GM12878 (cell line): ENCODE measurements around the gene FOXD2. TPM values are rescaled to one million over a fixed set of nuclear protein-coding genes. Genes with fewer than 3 reads are reported as not detected.

Experiments used
- ATAC-seq: fragments of 200-7000 bp; cut with Tn5 transposase; 3 replicates; pipeline ENCODE4 v1.9.1; 2020; ENCODE audit warnings: mild to moderate bottlenecking, moderate library complexity
- BruUV-seq: library from RNA; stranded (reverse); fragments of 400-500 nt; replicated peaks from 2 replicates; lab custom pipeline; 2021; lab: Mats Ljungman, UMichigan
- CTCF ChIA-PET: fragments of 300-600 bp; sonication (Branson Sonifier 250); formaldehyde crosslinking; extraction: SDS; loops from one replicate; lab custom pipeline; 2021; ENCODE audit warnings: inconsistent platforms; lab: Yijun Ruan, JAX
- POLR2A ChIA-PET: fragments of 350-600 bp; formaldehyde crosslinking; extraction: SDS; loops from one replicate; lab custom pipeline; 2021; ENCODE audit warnings: inconsistent platforms; lab: Charles Lee
- RAD21 ChIA-PET: fragments of 300-600 bp; sonication (Branson Sonifier 250); formaldehyde crosslinking; loops from one replicate; lab custom pipeline; 2023; ENCODE audit warnings: antibody characterized with exemption; ENCODE audit not compliant: unreplicated experiment; lab: Charles Lee
- SMC1A ChIA-PET: fragments of 300-600 bp; sonication (Branson Sonifier 250); formaldehyde crosslinking; loops from one replicate; lab custom pipeline; 2023; ENCODE audit not compliant: unreplicated experiment, uncharacterized antibody; lab: Charles Lee
- DNase-seq: peaks from one replicate; pipeline ENCODE4 v3.0.0-alpha.2; 2011; ENCODE audit warnings: low read depth, low spot score
- FAIRE-seq: peaks from 3 replicates; lab custom pipeline; 2011; peaks lifted over from hg19 to GRCh38; lab: Jason Lieb, UNC
- H2AFZ ChIP-seq: 2 replicates; pipeline ENCODE4 v1.6.0; 2011; ENCODE audit warnings: low read depth, low read length, control low read depth; ENCODE audit not compliant: control insufficient read depth
- H3K27ac ChIP-seq: 2 replicates; pipeline ENCODE4 v1.5.1; 2011; ENCODE audit warnings: control low read depth; ENCODE audit not compliant: control insufficient read depth, insufficient read depth
- H3K27me3 ChIP-seq, 2 experiments: replicated peaks in 1 of 2; 2 replicates each; pipeline versions ENCODE4 v1.6.0 to v1.6.1; 2011; ENCODE audit warnings: low read length in 1 of 2; ENCODE audit not compliant: control insufficient read depth in 2 of 2, insufficient read depth in 2 of 2
- H3K36me3 ChIP-seq, 2 experiments: 2 replicates each; pipeline ENCODE4 v1.5.1; 2011; ENCODE audit warnings: low read length in 1 of 2; ENCODE audit not compliant: control insufficient read depth in 2 of 2, insufficient read depth in 2 of 2
- H3K4me1 ChIP-seq: 2 replicates; pipeline ENCODE4 v1.6.1; 2011; ENCODE audit warnings: mild to moderate bottlenecking, low read length, moderate library complexity, mixed read lengths; ENCODE audit not compliant: control insufficient read depth, insufficient read depth
- H3K4me2 ChIP-seq: 2 replicates; pipeline ENCODE4 v1.6.0; 2011; ENCODE audit warnings: control low read depth; ENCODE audit not compliant: control insufficient read depth, insufficient read depth
- H3K4me3 ChIP-seq: fragments of 200-600 bp; sonication (generic); 2 replicates; pipeline ENCODE4 v1.5.1; 2016
- H3K79me2 ChIP-seq: 2 replicates; pipeline ENCODE4 v1.6.0; 2011; ENCODE audit warnings: low read length; ENCODE audit not compliant: control insufficient read depth, insufficient read depth
- H3K9ac ChIP-seq: 2 replicates; pipeline ENCODE4 v1.8.0; 2011; ENCODE audit warnings: low read length, control low read depth, mixed read lengths; ENCODE audit not compliant: control insufficient read depth, insufficient read depth
- H3K9me3 ChIP-seq: replicated peaks from 3 replicates; pipeline ENCODE4 v1.5.1; 2011; ENCODE audit warnings: mild to moderate bottlenecking, low read length; ENCODE audit not compliant: control insufficient read depth, insufficient read depth
- H4K20me1 ChIP-seq: 2 replicates; pipeline ENCODE4 v1.6.0; 2011; ENCODE audit not compliant: control insufficient read depth, insufficient read depth
- BACH1 ChIP-seq: fragments of 450-650 bp; IDR thresholded peaks from 2 replicates; pipeline ENCODE4 v1.6.1; 2017; ENCODE audit warnings: mild to moderate bottlenecking, borderline replicate concordance
- CHD1 ChIP-seq: IDR thresholded peaks from 2 replicates; pipeline ENCODE4 v1.6.1; 2012; ENCODE audit warnings: low read depth, low read length, improper control_type of control experiment
- CREB1 ChIP-seq: IDR thresholded peaks from 2 replicates; pipeline ENCODE4 v1.6.1; 2012; ENCODE audit warnings: low read depth, mild to moderate bottlenecking, inconsistent platforms
- FOS ChIP-seq: IDR thresholded peaks from 3 replicates; pipeline ENCODE4 v1.6.1; 2011; ENCODE audit warnings: borderline replicate concordance; ENCODE audit not compliant: insufficient read length; ENCODE audit errors: extremely low read depth
- MTA2 ChIP-seq: fragments of 450-650 bp; IDR thresholded peaks from 2 replicates; pipeline ENCODE4 v1.6.1; 2016; ENCODE audit warnings: low read depth, mild to moderate bottlenecking, moderate library complexity
- PAX5 ChIP-seq: IDR thresholded peaks from 2 replicates; pipeline ENCODE4 v1.6.1; 2011; ENCODE audit warnings: low read depth, low read length, borderline replicate concordance
- POLR2AphosphoS5 ChIP-seq: IDR thresholded peaks from 2 replicates; pipeline ENCODE4 v1.6.1; 2011; ENCODE audit warnings: mild to moderate bottlenecking, low read length, inconsistent platforms
- RAD21 ChIP-seq: IDR thresholded peaks from 2 replicates; pipeline ENCODE4 v1.6.1; 2011; ENCODE audit warnings: mild to moderate bottlenecking, low read depth, low read length, moderate library complexity; ENCODE audit not compliant: insufficient read depth
- RBBP5 ChIP-seq: fragments of 200-600 bp; sonication (generic); conservative IDR thresholded peaks from 2 replicates; pipeline ENCODE4 v1.6.1; 2016
- RELA ChIP-seq: fragments of 450-650 bp; IDR thresholded peaks from 2 replicates; pipeline ENCODE4 v1.8.0; 2014; ENCODE audit warnings: borderline replicate concordance; ENCODE audit not compliant: partially characterized antibody
- REST ChIP-seq: IDR thresholded peaks from 2 replicates; pipeline ENCODE4 v1.6.1; 2012; ENCODE audit warnings: mild to moderate bottlenecking, low read depth, low read length
- SMAD1 ChIP-seq: fragments of 450-650 bp; IDR thresholded peaks from 2 replicates; pipeline ENCODE4 v1.6.1; 2018; ENCODE audit warnings: mild to moderate bottlenecking, low read depth; ENCODE audit not compliant: partially characterized antibody
- TAF1 ChIP-seq: IDR thresholded peaks from 2 replicates; pipeline ENCODE4 v1.6.1; 2011; ENCODE audit warnings: mild to moderate bottlenecking, low read depth, low read length, borderline replicate concordance
- ZBED1 ChIP-seq: IDR thresholded peaks from 2 replicates; pipeline ENCODE4 v1.6.1; 2016; ENCODE audit warnings: borderline replicate concordance
- ZBTB40 ChIP-seq: fragments of 450-650 bp; IDR thresholded peaks from 2 replicates; pipeline ENCODE4 v1.6.1; 2016; ENCODE audit warnings: mild to moderate bottlenecking, moderate library complexity, borderline replicate concordance
- WGBS: methylation state at CpG from one replicate; pipeline ENCODE4 v1.1.6; 2016; ENCODE audit warnings: low lambda C conversion rate; ENCODE audit not compliant: insufficient replicate concordance, insufficient coverage; ENCODE audit errors: missing lambda C conversion rate; 5-methylcytosine and 5-hydroxymethylcytosine counted together
- in situ Hi-C: fragments of 300-500 bp; cut with MboI; formaldehyde crosslinking; loops from 9 replicates; pipeline ENCODE4 v1.14.3; 2018; ENCODE audit warnings: mixed read lengths
- intact Hi-C: fragments of 100-400 bp; cut with micrococcal nuclease; formaldehyde crosslinking; loops from one replicate; pipeline ENCODE4 v1.14.2; 2022; ENCODE audit not compliant: unreplicated experiment
- polyA plus RNA-seq, 11 experiments: library from polyadenylated mRNA; depleted of rRNA in 4 of 11; unstranded in 6 of 11; stranded (reverse) in 5 of 11; fragments of >200 nt; fragmentation: Nextera tagmentation in 4 of 11; fragmentation: Illumina TruSeq in 1 of 11; extraction: Ambion mirVana in 4 of 11; extraction: Trizol in 1 of 11; gene quantifications; 1 replicate in 1 of 11; 2 replicates in 10 of 11; pipeline versions ENCODE4 v1.2.1 to v1.2.3, GENCODE V29; 2011 to 2016; ENCODE audit warnings: inconsistent platforms in 2 of 11, missing spikeins in 2 of 11, low read depth in 1 of 11
- total RNA-seq, 4 experiments: library from RNA; depleted of rRNA in 3 of 4; stranded (reverse); fragments of >200 nt in 3 of 4; fragmentation: Illumina TruSeq in 1 of 4; extraction: Trizol in 1 of 4; gene quantifications; 2 replicates each; pipeline versions ENCODE4 v1.2.1 to v1.2.3, GENCODE V29; 2013 to 2021
- TF ChIP-seq, protein P1 (sequence below): fragments of 450-650 bp; IDR thresholded peaks from 2 replicates; pipeline ENCODE4 v1.6.1; 2016; ENCODE audit warnings: mild to moderate bottlenecking

The FOXD2 gene
- total and polyA plus RNA-seq, 10 of the 15 experiments (the other 5 are each of a cell fraction or from before 2014, with no cell fraction given), result under 0.01 to 0.27 (median 0.04) TPM; not detected in 1

DNA sequence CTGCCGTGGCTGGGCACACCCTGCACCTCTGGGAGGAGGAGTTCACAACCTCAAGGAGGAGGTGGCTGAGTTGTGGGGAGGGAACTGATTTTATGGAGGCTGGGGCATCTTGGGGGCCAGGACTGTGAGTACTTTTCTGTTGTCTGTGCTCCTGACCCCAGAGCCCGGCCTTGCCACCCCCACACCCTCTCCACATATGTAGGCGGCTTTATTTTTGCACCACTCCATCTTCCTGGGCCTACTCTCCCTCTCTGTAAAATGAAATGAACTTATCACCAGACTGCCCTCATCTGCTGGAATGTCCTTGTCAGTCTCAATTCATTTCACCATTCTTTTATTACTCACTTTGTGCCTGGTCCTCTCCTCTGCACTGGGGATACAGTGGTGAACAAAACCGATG lies 12.8 kb downstream of the FOXD2 start:
- ChIA-PET POLR2A (no interaction called here), SMC1A (interaction anchor here (0.7 kb wide), 1 partner anchor 107 kb away, joined by 3 read pairs; no protein-coding TSS in a partner anchor), RAD21 (interaction anchor here (0.6 kb wide), 1 partner anchor 16 kb away, joined by 3 read pairs; no protein-coding TSS in a partner anchor)
- Histone ChIP-seq H3K4me1 (no peaks in the 10 kb centered on the region), H3K4me3 (no peak overlapping the region), H3K27me3 (peaks cover 12 to 16% of the 10 kb centered on the region in 2 experiments), H3K36me3 (no peaks in the 10 kb centered on the region), H3K79me2 (no peaks in the 10 kb centered on the region), H4K20me1 (no peaks in the 10 kb centered on the region)
- in situ Hi-C loops, result no loop called here
- 27% methylated on average over 4 of the region's 4 CpGs for WGBS
- no TSS peak for BruUV-seq
- no peak for FAIRE-seq
- TF ChIP-seq RAD21 (no peak), CREB1 (no peak), PAX5 (no peak), MTA2 (no peak), RELA (no peak), FOS (no peak), RBBP5 (no peak), POLR2AphosphoS5 (no peak), ZBED1 (no peak), ZBTB40 (no peak), REST (no peak), BACH1 (no peak), CHD1 (no peak), SMAD1 (no peak), TAF1 (no peak)
- TF ChIP-seq, protein P1, sequence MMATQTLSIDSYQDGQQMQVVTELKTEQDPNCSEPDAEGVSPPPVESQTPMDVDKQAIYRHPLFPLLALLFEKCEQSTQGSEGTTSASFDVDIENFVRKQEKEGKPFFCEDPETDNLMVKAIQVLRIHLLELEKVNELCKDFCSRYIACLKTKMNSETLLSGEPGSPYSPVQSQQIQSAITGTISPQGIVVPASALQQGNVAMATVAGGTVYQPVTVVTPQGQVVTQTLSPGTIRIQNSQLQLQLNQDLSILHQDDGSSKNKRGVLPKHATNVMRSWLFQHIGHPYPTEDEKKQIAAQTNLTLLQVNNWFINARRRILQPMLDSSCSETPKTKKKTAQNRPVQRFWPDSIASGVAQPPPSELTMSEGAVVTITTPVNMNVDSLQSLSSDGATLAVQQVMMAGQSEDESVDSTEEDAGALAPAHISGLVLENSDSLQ, result no peak
- TF ChIP-seq, all 136 proteins: peak for 0
- Histone ChIP-seq H3K9me3 (no peaks in the 10 kb centered on the region), H3K27ac (no peak overlapping the region), H2AFZ (no peak overlapping the region), H3K9ac (no peak overlapping the region), H3K4me2 (no peak overlapping the region)
- intact Hi-C loops, result no loop called here
- DNase-seq (no peak), ATAC-seq (no peak)
- CTCF ChIA-PET, result interaction anchor here (2.4 kb wide), 1 partner anchor 276 kb away, joined by 11 read pairs; no protein-coding TSS in a partner anchor
